HG03103 (cell line): ENCODE measurements around the gene LRRN2.

Source experiments
- ATAC-seq: cut with Tn5 transposase; IDR thresholded peaks from one replicate; pipeline ENCODE4 v1.9.1; 2021; ENCODE audit warnings: low read depth; ENCODE audit not compliant: unreplicated experiment

Gene LRRN2

DNA sequence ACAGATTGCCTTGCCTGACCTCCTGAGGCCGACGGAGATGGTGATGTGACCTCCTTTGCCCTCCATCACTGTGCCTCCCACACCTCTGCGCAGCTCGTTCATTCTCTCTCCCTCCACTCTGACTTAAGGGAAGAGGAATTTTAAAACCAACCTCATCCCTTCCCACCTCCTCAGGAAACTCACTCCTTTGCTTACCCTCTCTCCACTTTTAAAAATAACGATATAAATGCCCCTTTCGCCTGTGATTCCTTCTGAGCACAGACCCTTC, 21.2 kb downstream of the LRRN2 start:
- ATAC-seq = no peak

DNA sequence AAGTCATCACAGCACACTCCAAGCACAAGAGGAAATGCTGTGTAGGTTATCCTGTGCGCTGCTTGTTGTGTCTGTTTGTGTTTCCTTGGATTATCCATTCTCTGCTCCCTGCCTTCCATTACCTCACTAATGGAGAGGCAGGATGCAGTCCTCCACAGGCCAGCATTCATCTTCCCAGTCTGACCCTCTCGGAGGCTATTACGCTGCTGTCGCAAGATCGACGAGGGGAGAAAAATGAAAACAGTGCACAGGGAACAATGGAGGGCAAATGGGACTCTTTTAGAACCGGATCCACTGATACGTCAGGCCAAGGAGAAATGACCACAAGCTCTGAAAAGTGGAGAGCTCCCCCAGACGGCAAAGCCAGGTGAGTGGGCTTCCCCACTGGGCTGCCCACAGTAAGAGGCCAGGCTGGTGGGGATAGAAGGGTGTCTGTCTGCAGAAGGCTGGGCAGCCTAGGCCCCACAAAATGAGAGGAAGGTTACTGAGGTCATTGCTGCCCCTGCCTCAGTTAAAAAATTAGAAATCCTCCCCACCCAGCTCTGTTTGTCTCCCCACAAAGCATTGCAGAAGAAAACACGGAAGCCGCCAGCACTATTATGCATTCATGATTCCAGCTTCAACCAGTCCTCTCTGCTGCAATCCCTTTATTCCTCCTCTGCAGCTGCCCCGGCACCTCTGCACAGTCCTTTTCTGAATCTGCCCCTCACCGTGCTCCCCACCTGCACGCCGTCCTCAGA, 21.7 kb downstream of the LRRN2 start:
- ATAC-seq = no peak

DNA sequence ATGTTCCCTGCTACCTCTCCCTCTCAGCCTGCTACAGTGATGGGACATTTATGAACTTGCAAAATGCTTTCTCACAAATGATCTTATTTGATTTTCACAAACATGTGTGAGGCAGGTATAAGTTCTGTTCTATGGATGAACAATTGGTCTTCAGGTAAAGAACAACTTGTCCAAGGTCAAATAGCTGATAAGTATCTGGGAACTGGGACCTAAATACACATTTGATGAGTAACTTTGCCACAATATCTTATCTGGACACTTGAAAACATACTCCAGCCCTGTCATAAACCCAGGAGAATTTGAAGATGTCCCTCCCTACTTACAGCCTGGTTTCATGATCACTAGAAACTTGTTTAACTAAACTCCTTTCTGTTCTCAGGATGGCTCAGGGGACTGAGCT, 23.0 kb downstream of the LRRN2 start:
- no peak for ATAC-seq

DNA sequence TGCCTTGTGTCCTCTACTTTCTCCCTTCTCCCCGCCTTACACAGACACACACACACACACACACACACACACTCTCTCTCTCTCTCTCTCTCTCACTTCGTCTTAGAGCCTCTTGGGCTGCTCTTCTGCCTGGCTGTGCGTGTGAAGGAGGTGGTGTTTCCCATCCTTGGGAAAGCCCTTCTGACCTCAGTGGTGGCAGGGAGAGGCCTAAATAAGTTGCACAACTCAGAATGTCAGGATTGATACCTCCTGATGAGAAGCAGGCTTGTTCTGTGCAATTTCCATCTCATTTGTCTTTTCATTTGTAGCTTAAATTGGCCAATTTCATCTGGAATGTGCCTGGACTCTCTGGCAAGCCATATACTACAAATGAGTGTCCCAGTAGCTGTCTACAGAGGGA, 25.0 kb downstream of the LRRN2 start:
- ATAC-seq = no peak

DNA sequence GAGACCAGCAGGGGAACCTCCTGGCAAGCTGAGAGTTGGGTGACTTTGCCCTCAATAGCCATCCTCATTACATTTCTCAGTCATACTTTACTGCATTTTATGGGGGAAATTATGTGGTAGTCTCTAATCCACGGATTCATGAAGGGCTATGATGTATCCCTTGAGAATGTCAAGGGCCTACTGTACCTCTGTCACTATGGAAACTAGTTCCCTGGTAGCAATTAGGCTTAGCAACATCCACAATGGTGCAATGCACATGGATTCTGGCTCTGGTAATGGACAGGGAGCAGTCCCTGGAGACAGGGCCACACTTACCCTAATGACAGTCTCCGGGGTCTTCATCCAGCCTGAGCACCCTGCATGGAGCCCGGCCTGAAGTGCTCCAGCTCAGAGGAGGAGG, 26.5 kb downstream of the LRRN2 start:
- ATAC-seq = no peak

DNA sequence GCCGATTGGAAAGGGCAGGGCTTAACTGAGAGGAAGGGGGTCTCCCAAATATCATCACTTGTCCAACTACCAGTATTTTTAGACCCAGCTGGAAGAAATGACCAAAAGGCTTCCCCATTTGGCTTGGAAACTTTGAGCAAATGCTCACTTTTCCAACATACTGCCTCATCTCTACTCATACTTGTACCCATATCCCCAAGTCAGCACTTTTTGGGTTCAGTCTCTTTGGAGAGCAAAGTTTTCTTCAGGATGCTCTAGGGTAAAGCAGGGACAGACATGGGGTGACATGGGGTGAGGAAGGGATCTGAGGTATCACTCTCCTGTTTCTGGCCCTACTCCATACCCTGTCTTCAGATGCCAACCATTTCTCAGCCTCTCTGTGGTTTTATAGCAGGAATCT, 27.2 kb downstream of the LRRN2 start:
- no peak for ATAC-seq

DNA sequence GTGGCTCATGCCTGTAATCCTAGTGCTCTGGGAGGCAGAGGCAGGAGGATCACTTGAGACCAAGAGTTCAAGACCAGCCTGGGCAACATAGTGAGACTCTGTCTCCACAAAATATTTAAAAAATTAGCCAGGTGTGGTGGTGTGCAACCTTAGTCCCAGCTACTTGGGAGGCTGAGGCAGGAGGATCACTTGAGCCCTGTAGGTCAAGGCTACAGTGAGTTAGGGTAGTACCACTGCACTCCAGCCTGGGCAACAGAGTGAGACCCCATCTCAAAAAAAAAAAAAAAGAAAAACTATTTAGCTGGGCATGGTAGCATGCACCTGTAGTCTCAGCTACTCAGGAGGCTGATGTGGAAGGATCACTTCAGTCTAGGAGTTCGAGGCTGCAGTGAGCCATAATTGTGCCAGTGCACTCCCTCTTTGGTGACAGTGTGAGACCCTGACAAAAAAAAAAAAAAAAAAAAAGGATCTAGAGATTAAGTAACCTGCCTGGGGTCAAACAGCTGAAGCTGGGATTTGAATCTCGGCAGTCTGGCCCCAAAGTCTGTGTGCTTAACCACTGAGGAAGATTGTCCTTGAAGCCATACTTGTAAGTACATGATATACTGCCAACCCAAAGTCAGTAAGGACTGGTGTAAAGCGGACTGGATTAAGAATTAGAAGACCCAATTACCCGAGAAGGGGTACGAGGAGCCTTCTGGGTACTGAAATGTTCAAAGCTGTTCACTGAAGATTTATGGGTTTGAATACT, 31.8 kb downstream of the LRRN2 start:
- ATAC-seq = no peak

DNA sequence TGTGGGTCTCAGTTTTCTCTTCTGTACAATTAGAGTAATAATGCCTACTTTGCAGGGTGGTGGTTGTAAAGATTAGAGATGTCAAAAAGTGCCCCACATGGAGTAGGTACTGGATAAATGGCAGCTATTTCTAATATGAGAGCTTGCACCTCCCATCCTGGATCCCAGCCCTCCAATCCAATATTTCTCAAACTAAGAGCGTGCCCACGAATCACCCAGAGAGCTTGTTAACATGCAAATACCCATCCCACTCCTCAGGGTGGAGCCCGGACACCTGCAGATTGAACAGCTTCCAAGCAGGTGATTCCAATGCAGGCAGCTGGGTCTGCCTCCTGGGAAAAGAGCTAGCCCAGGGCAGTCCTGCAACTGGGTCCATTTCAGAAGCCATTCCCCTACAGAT, 33.0 kb downstream of the LRRN2 start:
- no peak for ATAC-seq

DNA sequence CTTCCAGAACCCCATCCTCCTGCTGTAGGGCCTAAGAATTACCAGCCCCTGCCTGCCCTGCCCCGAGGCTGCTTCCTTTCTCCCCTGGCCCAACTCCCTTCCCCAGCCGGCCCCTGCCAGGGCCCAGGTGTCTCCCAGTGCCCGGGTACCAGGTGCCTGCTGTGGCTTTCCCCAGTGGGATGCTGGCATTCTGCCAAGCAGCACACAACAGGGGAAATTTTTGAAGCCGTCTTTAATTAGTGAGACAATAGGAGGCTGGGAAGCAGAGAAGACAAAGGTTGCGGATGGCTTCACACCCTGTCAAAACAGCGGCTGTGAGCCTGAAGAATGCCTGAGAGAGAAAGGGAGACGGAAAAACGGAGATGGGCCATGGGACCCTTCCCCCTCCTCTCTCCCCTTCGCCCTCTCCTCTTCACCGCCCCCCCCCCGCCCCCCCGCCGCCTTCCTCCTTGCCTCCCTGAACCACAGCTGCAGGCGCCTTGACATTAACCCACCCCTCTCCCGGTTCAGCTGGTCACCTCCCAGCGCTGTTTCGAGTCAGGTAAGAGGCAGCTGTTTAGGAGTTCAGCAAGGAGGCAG, 33.6 kb downstream of the LRRN2 start:
- ATAC-seq = no peak

DNA sequence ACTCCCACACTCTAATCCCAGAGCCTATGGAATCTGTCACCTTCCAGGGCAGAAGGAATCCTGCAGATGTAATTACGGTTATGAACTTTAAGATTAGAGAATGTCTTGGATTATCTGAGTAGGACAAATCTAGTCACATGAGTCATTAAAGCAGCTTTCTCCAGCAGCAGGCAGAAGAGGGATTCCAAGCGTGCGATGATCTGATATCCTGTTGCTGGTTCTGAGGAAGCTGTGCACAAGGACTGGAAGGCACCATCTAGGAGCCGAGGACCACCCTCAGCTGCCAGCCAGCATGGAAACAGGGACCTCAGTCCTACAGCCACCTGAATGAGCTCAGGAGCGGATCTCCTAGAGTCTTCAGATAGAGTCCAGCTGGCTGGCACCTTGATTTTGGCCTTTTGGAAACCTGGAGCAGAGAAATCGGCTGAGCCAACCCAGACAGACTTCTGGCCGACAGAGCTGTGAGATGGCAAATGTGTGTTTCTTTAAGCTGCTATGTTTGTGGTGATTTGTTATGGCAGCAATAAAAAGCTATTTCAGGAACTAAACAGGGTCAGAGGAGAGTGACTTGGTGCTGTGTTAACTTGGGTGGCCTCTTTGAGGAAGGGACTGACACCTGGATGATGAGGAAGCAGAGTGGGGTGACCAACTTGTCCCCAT, 34.5 kb downstream of the LRRN2 start:
- ATAC-seq = no peak

DNA sequence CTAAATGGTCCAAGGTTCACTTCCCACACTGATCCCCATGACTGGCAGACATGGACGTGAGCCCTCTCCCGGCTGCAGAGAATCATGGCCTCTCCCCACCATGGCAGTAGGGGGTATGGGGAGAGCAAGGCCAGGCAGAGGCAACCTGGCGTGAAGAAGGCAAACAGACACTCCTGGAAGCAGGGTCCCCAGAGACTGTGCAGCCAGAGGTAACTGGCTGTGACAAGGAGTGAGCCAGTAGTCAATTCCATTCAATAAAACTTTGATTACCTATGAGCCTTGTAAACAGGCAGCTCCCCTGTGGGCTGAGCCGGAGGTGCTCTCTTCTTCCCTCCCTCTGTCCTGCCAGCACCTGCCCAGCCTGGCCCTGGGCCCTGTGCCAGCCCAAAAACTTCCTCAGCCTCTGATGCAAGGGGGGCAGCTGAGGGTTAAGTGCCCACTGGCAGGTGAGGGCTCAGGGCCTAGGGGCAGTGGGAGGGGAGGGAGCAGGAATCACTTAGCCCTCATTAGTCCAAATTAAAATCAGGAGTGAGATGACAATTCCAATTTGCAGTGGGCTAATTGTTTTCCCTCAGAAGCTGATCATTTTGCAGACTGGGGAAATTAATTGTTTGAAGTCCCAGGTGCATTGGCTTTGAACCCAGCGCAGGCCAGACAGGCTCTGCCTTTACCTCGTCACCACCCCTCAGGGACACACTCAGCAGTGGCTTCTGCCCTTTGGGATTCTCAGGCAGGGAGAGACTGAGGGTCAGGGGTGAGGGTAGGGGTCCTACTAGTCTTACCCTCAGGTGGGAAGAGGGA, 35.6 kb downstream of the LRRN2 start:
- ATAC-seq = no peak

DNA sequence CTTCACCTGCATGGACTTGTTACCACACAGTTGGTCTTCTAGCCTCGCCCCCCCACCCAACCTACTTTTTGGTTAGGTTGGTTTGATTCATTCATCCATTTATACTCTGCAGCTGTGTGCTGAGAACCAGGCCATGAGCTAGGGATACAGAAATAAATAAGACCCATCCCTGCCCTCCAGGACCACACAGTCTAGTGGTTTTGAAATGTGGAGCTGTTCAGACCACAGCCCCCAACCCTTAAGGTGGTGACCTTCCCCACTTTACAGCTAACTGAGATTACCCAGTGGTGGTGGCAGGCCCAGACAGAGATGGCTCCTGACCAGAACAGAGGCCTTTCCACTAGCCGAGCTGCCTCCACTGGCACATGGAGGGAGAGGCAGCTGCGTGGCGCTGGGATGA, 37.0 kb downstream of the LRRN2 start:
- no peak for ATAC-seq

DNA sequence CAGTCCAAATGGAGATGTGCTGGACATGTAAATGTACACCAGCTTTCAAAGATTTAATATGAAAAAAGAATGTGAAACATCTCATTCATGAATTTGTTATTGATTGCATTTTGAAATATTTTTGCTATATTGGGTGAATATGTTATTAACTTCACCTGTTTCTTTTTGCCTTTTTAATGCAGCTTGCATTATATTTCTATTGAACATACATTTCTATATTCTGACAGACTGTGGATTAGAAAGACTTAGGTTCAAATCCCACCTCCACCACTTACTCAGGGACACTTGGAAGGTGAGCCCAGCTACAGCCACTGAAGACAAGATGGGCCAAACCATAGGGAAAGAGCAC, 37.8 kb downstream of the LRRN2 start:
- ATAC-seq = no peak

DNA sequence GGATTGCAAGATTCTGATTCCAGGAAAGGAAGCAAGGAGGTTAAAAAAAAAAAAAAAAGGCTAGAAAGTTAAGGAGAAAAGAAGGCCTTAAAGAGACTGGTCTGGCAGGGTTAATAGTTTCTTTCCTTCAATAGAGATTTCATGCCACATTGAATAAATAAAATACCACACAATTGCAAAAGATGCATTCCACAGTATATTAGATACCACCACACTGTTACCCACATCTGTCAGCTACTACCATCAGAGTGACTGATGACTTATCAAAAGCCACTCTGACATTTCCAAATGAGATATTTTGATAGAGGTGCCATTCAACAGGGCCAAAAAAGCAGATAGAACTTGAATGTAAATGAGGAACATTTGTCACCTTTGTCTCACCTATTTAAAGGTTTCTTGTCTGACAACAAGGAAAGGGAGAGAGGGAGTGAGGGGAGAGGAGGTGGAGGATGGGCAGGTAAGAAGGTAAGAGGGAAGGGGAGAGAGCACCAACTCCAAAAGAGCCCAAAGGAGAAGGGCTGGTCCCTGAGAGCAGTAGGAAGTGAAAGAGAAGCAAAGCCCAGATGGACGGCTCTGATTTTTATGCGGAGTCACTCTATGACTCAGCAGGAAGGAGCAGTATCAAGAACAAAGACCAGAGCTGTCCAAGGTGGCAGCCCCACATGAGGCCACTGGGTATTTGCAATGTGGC, 38.3 kb downstream of the LRRN2 start:
- ATAC-seq = no peak

DNA sequence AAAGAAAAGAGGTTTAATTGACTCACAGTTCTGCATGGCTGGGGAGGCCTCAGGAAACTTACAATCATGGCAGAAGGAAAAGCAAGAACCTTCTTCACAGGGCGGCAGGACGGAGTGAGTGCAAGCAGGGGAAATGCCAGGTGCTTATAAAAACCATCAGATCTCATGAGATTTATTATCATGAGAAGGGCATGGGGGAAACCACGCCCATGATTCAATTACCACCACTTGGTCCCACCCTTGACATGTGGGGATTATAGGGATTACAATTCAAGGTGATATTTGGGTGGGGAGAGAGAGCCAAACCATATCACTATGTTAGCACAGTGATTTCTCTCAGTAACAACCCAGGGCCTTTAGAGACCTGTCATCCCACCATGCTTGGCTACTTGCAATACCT, 39.9 kb downstream of the LRRN2 start:
- ATAC-seq = no peak

DNA sequence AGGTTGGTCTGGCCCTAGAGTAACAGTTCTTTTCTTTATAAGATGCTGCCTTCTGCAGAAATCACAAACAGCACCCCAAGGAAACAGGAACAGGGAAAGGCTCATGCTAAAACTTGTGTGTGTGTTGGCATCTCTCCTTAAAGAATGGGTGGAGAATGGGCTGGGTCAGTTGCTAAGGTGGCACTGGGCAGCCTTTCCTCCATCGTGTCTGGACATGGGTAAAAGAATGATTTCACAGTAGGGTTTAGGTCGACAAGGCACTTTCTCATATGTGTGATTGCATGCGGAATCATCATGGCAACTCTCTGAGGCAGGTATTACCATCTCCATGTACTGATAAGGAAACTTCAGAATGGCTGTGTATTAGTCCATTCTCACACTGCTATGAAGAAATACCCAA, 40.3 kb downstream of the LRRN2 start:
- no peak for ATAC-seq

DNA sequence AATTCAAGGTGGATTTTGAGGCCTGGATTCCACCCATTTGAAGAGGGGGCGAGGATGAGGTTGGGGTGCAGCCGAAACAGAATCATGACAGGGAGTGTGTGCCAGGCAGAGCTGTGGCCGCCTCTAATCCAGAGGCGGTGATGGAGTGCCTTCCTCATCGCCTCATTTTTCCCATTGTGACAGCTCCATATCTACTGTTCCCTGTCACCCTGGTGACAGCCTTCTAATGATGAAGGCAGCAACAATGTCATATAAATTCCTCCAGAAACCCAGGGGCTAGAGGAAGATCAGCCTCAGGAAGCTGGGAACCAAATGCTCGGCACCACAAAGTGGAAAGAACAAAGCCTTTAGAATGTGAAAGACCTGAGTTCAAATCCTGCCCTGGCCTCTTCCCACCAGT, 42.0 kb downstream of the LRRN2 start:
- no peak for ATAC-seq

DNA sequence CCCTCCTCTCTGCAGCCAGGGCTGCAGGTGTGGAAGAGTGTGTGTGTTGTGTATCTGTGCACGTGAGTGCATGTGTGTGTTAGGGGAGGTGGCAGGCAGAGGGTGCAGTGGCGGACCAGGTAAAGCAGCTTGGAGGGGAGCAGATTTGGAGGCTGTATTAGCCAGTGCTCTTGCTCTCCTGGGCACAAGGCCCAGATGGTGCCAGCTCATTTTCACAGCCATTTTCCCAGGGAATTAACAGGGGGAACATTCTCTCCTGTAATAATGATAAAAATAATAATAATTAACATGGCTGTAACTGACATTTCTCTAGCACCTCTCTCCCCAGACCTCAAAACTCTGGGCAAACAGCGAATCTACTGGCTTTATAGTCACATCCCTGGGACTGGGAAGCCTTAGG, 43.6 kb downstream of the LRRN2 start:
- no peak for ATAC-seq

DNA sequence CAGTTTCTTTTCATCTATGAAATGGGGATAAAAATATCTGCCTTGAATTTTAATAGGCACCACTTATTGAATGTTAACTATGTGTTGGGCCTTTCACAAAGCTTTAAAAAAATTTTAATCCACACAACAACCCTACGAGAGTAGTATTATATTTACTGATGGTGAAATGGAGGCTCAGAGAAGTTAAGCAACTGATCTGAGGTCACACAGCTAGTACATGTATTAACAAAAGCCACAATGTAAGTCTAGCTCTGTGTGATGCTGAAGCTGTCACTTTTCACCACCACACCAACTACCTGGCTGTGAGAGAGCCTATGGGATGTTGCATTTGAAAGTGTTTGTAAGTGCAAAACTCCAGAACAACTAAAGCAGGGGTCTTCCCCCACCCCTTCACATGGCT, 44.1 kb downstream of the LRRN2 start:
- ATAC-seq = no peak

DNA sequence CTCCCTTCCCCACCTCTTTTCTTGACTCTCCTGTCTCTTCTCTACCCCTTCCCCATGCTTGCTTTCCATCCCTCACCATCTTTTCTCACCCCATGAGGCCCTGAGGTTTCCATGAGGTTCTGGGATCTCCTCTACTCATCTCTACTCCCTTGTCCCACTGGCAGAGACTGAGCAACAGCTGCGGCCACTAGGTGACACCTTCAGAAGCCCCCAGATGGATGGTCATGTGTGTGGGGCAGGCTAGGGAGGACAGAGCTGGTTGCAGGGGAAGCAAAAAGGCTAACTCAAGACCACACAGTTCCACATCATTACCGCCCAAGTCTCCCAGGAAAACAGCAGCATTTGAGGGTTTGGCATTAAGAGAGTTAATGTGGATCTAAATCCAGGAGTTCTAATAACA, 45.0 kb downstream of the LRRN2 start:
- no peak for ATAC-seq
